ENCODE results near the gene EXOG. TPM values are rescaled to one million over a fixed set of nuclear protein-coding genes. Genes with fewer than 3 reads are reported as not detected.

The EXOG gene
- total RNA-seq, 4 donors from 2014 or later: 6.2 to 22.8 (median 13.8) TPM

- no peak overlapping the region for H3K27ac ChIP-seq
- H3K4me3 ChIP-seq: no peak overlapping the region
- no peak for DNase-seq
- H3K36me3 ChIP-seq: no peaks in the 10 kb centered on the region
- peaks cover 0 to 9% of the 10 kb centered on the region in 2 donors for H3K9me3 ChIP-seq
- no peaks in the 10 kb centered on the region for H3K4me1 ChIP-seq
- intact Hi-C loops (cut with DNase I; ENCODE audit: low total_unique reads): no loop called here
- no peak for TF ChIP-seq CTCF (IDR thresholded peaks at IDR 0.05)
- TF ChIP-seq POLR2A (IDR thresholded peaks at IDR 0.05): no peak
- H3K27me3 ChIP-seq: no peaks in the 10 kb centered on the region
Measured at GRCh38 chr3:38468765-38469164, 27.4 kb upstream of the EXOG start.

GRCh38 chr3:38469852-38470251, 26.3 kb upstream of the EXOG start:
- intact Hi-C loops (cut with DNase I; ENCODE audit: low total_unique reads): no loop called here
- Histone ChIP-seq H3K4me1 (no peaks in the 10 kb centered on the region), H3K36me3 (no peaks in the 10 kb centered on the region), H3K27me3 (no peaks in the 10 kb centered on the region), H3K9me3 (peaks cover 0 to 9% of the 10 kb centered on the region in 2 donors), H3K27ac (no peak overlapping the region), H3K4me3 (no peak overlapping the region)
- TF ChIP-seq CTCF (IDR thresholded peaks at IDR 0.05): no peak
- no peak for TF ChIP-seq POLR2A (IDR thresholded peaks at IDR 0.05)
- no peak for DNase-seq

- Histone ChIP-seq H3K4me3 (no peak overlapping the region), H3K4me1 (no peaks in the 10 kb centered on the region), H3K27ac (no peak overlapping the region), H3K36me3 (no peaks in the 10 kb centered on the region), H3K27me3 (no peaks in the 10 kb centered on the region), H3K9me3 (peaks cover 0 to 9% of the 10 kb centered on the region in 2 donors)
- no peak for DNase-seq
- intact Hi-C loops (cut with DNase I; ENCODE audit: low total_unique reads): no loop called here
- TF ChIP-seq CTCF (IDR thresholded peaks at IDR 0.05): no peak
- TF ChIP-seq POLR2A (IDR thresholded peaks at IDR 0.05): no peak
Measured at GRCh38 chr3:38471260-38471857, 24.8 kb upstream of the EXOG start.

- H3K27me3 ChIP-seq: no peaks in the 10 kb centered on the region
- peaks cover 0 to 9% of the 10 kb centered on the region in 2 donors for H3K9me3 ChIP-seq
- H3K36me3 ChIP-seq: no peaks in the 10 kb centered on the region
- no peak overlapping the region for H3K4me3 ChIP-seq
- H3K27ac ChIP-seq: no peak overlapping the region
- intact Hi-C loops (cut with DNase I; ENCODE audit: low total_unique reads): no loop called here
- no peak for DNase-seq
- no peak for TF ChIP-seq CTCF (IDR thresholded peaks at IDR 0.05)
- TF ChIP-seq POLR2A (IDR thresholded peaks at IDR 0.05): no peak
- no peaks in the 10 kb centered on the region for H3K4me1 ChIP-seq
Measured at GRCh38 chr3:38472342-38472741, 23.8 kb upstream of the EXOG start.

GRCh38 chr3:38473229-38473628, 22.9 kb upstream of the EXOG start:
- H3K4me3 ChIP-seq: no peak overlapping the region
- no peaks in the 10 kb centered on the region for H3K4me1 ChIP-seq
- H3K27me3 ChIP-seq: no peaks in the 10 kb centered on the region
- no peak for DNase-seq
- H3K27ac ChIP-seq: no peak overlapping the region
- intact Hi-C loops (cut with DNase I; ENCODE audit: low total_unique reads): no loop called here
- TF ChIP-seq POLR2A (IDR thresholded peaks at IDR 0.05): no peak
- no peak for TF ChIP-seq CTCF (IDR thresholded peaks at IDR 0.05)
- peaks cover 0 to 9% of the 10 kb centered on the region in 2 donors for H3K9me3 ChIP-seq
- H3K36me3 ChIP-seq: no peaks in the 10 kb centered on the region

All from uterus (tissue), 4 donors.